Spleen (tissue), 11 donors: ENCODE results near the gene ITGB6. TPM values are rescaled to one million over a fixed set of nuclear protein-coding genes. Genes with fewer than 3 reads are reported as not detected.

Experiments
- DNase-seq: peaks from one replicate; pipeline ENCODE4 v3.0.0-alpha.2; 2020
- H3K27ac ChIP-seq, 8 donors: fragments of 200-600 bp; sonication (generic) in 7 of 8; 1 replicate in 4 of 8; 2 replicates in 4 of 8; pipeline versions ENCODE4 v1.5.0 to v1.8.0; 2016 to 2021; ENCODE audit warnings: inconsistent platforms in 4 of 8, mild to moderate bottlenecking in 4 of 8, moderate library complexity in 1 of 8
- H3K27me3 ChIP-seq, 7 donors: fragments of 200-600 bp; sonication (generic) in 6 of 7; replicated peaks in 1 of 7; 1 replicate in 4 of 7; 2 replicates in 3 of 7; pipeline versions ENCODE4 v1.5.0 to v1.8.0; 2016 to 2021; ENCODE audit warnings: inconsistent platforms in 3 of 7, mild to moderate bottlenecking in 1 of 7
- H3K36me3 ChIP-seq, 6 donors: fragments of 200-600 bp; sonication (generic) in 5 of 6; 1 replicate in 4 of 6; 2 replicates in 2 of 6; pipeline versions ENCODE4 v1.5.0 to v1.8.0; 2016 to 2021; ENCODE audit warnings: inconsistent platforms in 2 of 6
- H3K4me1 ChIP-seq, 6 donors: fragments of 200-600 bp; sonication (generic) in 5 of 6; 1 replicate in 3 of 6; 2 replicates in 3 of 6; pipeline versions ENCODE4 v1.5.0 to v1.8.0; 2016 to 2021; ENCODE audit warnings: inconsistent platforms in 3 of 6
- H3K4me3 ChIP-seq, 8 donors: fragments of 200-600 bp; sonication (generic) in 7 of 8; 1 replicate in 4 of 8; 2 replicates in 4 of 8; pipeline versions ENCODE4 v1.5.0 to v1.8.0; 2016 to 2021; ENCODE audit warnings: inconsistent platforms in 4 of 8, mild to moderate bottlenecking in 4 of 8, moderate library complexity in 2 of 8
- H3K9me3 ChIP-seq, 8 donors: fragments of 200-600 bp; sonication (generic) in 7 of 8; 1 replicate in 4 of 8; 2 replicates in 4 of 8; pipeline versions ENCODE4 v1.5.0 to v1.8.0; 2016 to 2021; ENCODE audit warnings: inconsistent platforms in 4 of 8
- CTCF ChIP-seq, 11 experiments: fragments of 200-600 bp in 7 of 11; fragments of 450-650 bp in 4 of 11; sonication (generic) in 4 of 11; IDR thresholded peaks in 8 of 11; conservative IDR thresholded peaks in 3 of 11; 1 replicate in 7 of 11; 2 replicates in 4 of 11; pipeline versions ENCODE4 v1.4.0 to v1.8.0; 2016 to 2021; ENCODE audit warnings: antibody characterized with exemption in 11 of 11, inconsistent platforms in 4 of 11, mild to moderate bottlenecking in 1 of 11
- POLR2A ChIP-seq, 3 donors: fragments of 450-650 bp; IDR thresholded peaks; one replicate each; pipeline ENCODE4 v1.5.1; 2017; ENCODE audit warnings: antibody characterized with exemption in 3 of 3, mild to moderate bottlenecking in 1 of 3
- POLR2AphosphoS5 ChIP-seq, 3 donors: sonication (generic); formaldehyde crosslinking; IDR thresholded peaks; one replicate each; pipeline ENCODE4 v1.5.1; 2017; ENCODE audit warnings: antibody characterized with exemption in 3 of 3
- WGBS, 5 donors: extraction: QIAGEN DNeasy Blood & Tissue Kit in 3 of 5; methylation state at CpG; one replicate each; pipeline versions ENCODE4 v1.1.5 to v1.1.7; 2013 to 2018; 5-methylcytosine and 5-hydroxymethylcytosine counted together
- intact Hi-C: fragments of 100-400 bp; cut with DNase I; formaldehyde crosslinking; loops from one replicate; pipeline ENCODE4 v1.15.0; 2023; ENCODE audit warnings: low total_unique reads
- polyA plus RNA-seq, 3 donors: library from polyadenylated mRNA; stranded (reverse); fragments of 200-250 nt; gene quantifications; one replicate each; pipeline ENCODE4 v1.2.1, GENCODE V29; 2013
- total RNA-seq, 7 donors: library from RNA; depleted of rRNA in 3 of 7; stranded (reverse); fragments of >200 nt in 3 of 7; fragmentation: NEBNext Ultra II Directional in 4 of 7; extraction: Animal tissue kit (Norgen Biotek cat#: 25700) in 4 of 7; gene quantifications; one replicate each; pipeline versions ENCODE4 v1.1.0 to v1.2.1, GENCODE V29; 2016 to 2021
- donor health status: healthy with polysubstance abuse.
- donor health status: DM: no; HTN: no; CAD: no; lungs with moderate emphysema.
- donor health status: DM: no; HTN: no; CAD: no.
- donor health status: Bipolar disorder and iron deficiency.
- donor health status: healthy.
- donor health status: DM: no; HTN: no; CAD: no.
- donor health status: DM: yes; HTN: yes; CAD: no.

ITGB6 gene
- total and polyA plus RNA-seq, 10 donors = 0.02 TPM; not detected in 9

GRCh38 chr2:160209516-160209856 lies 9.4 kb upstream of the ITGB6 start:
- peaks cover 0 to 4% (median 0%) of the 10 kb centered on the region in 7 donors for H3K27me3 ChIP-seq
- TF ChIP-seq POLR2A (IDR thresholded peaks at IDR 0.05) (no peak), POLR2AphosphoS5 (IDR thresholded peaks at IDR 0.05) (no peak), CTCF (IDR thresholded peaks at IDR 0.05 in 8 of 11, conservative IDR thresholded peaks at IDR 0.05 in 3 of 11) (no peak)
- H3K36me3 ChIP-seq = no peaks in the 10 kb centered on the region
- H3K27ac ChIP-seq = peak overlapping the region in 4 of 8 donors; percentile 3 to 73 (median 67)
- WGBS, 5 donors = 67 to 83% (median 76%) methylated on average over 1 of the region's 1 CpG
- peaks cover 3 to 40% (median 25%) of the 10 kb centered on the region in 6 donors for H3K4me1 ChIP-seq
- intact Hi-C loops = no loop called here
- no peak for DNase-seq
- H3K9me3 ChIP-seq = no peaks in the 10 kb centered on the region
- no peak overlapping the region for H3K4me3 ChIP-seq

- Histone ChIP-seq H3K4me3 (no peak overlapping the region), H3K36me3 (no peaks in the 10 kb centered on the region), H3K4me1 (peaks cover 3 to 37% (median 22%) of the 10 kb centered on the region in 6 donors), H3K27ac (peak overlapping the region in 7 of 8 donors; percentile 41 to 73 (median 61)), H3K27me3 (peaks cover 0 to 4% (median 0%) of the 10 kb centered on the region in 7 donors), H3K9me3 (no peaks in the 10 kb centered on the region)
- no peak for TF ChIP-seq CTCF (IDR thresholded peaks at IDR 0.05 in 8 of 11, conservative IDR thresholded peaks at IDR 0.05 in 3 of 11)
- TF ChIP-seq POLR2AphosphoS5 (IDR thresholded peaks at IDR 0.05) = no peak
- TF ChIP-seq POLR2A (IDR thresholded peaks at IDR 0.05) = no peak
- no peak for DNase-seq
- 87 to 92% (median 90%) methylated on average over 11 of the region's 11 CpGs for WGBS, 5 donors
- intact Hi-C loops = no loop called here
Observed at GRCh38 chr2:160208655-160209515, 8.8 kb upstream of the ITGB6 start.

- H3K4me1 ChIP-seq = peaks cover 3 to 37% (median 22%) of the 10 kb centered on the region in 6 donors
- TF ChIP-seq POLR2AphosphoS5 (IDR thresholded peaks at IDR 0.05) (peak; percentile 68 to 71 (median 69)), CTCF (IDR thresholded peaks at IDR 0.05 in 8 of 11, conservative IDR thresholded peaks at IDR 0.05 in 3 of 11) (no peak)
- 48 to 64% (median 50%) methylated on average over 12 of the region's 12 CpGs for WGBS, 5 donors
- peak overlapping the region; percentile 41 to 73 (median 60) for H3K27ac ChIP-seq
- intact Hi-C loops = no loop called here
- no peaks in the 10 kb centered on the region for H3K27me3 ChIP-seq
- H3K4me3 ChIP-seq = no peak overlapping the region
- peak; percentile 82 for DNase-seq
- H3K9me3 ChIP-seq = no peaks in the 10 kb centered on the region
- no peaks in the 10 kb centered on the region for H3K36me3 ChIP-seq
Observed at GRCh38 chr2:160207804-160208654, 8.0 kb upstream of the ITGB6 start.
